ENCODE results near the gene AMZ2.

Gene AMZ2

DNA sequence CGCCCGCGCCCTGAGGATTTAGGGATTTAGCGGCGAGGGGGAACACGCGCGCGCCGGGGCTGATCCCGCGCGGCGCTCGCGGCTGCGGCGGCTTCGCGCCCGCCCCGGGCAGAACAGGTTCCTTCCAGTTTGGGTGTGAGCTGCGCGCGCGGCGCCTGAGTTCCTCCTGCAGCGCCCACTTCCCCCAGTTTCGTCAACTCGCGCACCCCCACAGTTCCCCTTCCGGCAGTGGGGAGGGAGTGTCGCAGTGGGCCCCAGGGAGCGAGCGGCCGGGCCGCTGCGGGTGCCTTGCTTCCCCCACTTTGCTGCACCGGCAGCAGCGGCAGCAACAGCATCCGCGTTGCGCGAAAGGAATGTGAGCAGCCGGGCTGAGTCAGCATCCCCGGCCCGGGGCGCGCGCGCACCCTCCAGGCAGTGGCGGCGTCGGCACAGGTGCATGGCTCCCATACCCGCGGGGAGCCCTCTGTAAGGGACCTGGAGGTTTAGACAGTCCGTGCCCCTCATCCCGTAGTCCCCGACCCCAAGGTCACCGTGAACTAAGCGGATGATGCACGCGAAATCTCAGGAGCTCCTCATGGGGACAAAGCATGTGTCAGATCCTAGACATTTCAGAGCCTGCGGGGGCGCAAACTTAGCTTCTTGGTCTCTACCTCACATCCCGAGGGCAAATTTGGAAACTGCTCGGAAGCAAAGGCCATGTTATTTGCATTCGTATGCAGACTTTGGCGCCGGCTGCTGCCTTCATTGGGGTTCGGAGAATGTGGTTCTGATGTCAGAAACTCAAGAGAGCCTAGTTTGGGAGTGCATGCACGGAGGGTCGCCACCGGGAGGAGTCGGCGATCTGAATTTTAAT is 44.2 kb downstream of the AMZ2 start:
- FAIRE-seq, result no peak

DNA sequence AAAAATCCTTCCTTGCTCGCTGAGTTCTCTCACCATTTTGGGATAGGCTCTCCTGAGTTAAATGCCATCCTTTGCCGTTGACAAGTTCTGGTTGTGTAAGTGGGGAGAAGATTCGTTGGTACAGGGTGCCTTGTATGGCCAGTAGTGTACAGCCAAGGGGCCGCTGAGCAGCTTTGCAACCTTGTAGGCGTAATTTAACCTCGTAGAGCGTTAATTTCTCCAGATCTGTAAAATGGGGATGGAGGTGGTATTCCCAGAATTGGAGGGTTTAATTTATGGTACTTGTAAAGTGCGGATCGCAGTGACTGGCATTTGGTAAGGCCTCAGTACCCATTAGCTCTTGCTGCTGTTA is 44.8 kb downstream of the AMZ2 start:
- FAIRE-seq, result no peak

DNA sequence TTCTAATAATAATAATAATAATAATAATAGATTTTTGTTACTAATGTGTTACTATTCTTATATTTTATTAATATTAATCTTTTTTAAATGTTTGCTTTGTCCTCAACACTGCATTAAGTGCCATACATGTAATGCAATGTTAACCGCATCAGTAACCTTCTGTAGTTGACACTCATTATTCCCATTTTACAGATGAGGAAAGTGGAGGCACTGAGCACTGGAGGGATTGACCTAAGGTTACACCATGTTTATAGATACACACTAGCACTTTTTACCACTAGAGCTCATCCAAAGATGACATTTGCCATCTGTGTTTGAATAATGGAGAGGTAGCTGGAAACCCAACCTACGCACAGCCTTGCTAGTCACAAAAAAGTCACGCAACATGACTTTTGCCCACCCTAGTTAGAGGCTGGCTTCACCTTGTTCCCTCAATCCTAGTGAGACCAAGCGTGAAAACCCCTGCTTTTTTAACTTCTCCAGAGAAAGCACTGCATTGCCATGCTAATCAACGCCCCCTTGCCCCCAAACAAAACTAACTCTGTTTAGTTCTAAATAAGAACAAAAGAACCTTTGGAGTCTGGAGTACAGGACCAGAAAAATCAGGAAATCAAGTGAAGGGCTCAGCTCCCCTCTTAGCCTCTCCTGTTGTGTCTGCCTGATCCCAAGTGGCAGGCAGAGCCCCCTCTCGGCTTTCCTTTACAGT is 45.8 kb downstream of the AMZ2 start:
- no peak for FAIRE-seq

DNA sequence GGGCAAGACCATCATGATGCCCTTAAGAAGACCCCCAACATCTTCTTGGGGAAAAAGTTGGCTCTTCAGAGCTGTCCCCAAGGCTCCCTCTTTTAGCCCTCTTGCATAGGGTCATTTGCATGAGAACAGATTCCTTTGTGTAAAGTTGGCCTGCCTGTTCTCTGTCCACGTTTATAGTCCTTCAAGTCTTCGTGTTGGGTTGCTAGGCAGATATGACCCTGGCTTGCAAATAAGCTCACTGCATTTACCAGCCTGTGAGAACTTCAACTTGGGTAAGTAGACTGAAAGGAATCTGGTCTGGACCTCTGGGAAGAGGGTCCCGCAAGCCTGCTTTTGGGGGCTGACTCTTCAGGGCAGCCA is 46.3 kb downstream of the AMZ2 start:
- no peak for FAIRE-seq

DNA sequence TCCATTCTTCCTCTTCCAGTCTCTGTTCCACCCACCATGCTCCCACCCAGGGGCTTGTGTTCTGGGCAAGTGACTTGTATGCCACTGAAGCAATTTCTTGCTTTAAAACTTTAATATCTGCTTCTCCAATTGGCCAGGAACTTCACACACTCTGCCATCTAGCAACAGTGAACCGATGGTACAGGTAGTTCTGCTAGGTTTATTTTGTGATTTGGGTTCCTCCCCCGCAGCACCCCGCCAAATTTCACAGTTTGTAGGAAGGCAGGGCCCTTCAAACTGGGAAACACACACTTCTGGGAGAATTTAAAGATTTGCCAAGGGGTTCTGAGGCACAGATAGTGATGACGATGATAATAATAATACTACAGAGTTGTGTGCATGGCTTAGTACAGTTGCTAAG is 46.8 kb downstream of the AMZ2 start:
- FAIRE-seq, result no peak

DNA sequence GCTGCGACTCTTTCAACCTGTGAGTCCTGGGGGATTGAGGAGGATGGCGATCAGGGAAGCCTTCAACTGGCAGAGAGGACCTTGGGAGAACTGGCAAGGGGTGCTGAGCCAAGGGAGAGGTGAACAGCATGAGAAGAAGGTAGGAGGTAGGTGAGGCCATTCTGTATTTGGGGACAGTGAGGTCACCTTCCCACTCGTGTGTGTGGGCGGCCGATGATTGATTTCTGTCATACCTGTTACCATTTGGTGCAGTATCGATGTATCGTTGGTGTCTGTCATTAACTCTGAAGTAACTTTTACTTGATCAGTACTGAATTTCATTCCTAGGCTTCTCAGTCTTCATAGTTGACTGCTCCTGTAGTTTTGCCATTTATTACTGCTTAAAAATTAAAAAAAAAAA is 47.2 kb downstream of the AMZ2 start:
- FAIRE-seq, result no peak

DNA sequence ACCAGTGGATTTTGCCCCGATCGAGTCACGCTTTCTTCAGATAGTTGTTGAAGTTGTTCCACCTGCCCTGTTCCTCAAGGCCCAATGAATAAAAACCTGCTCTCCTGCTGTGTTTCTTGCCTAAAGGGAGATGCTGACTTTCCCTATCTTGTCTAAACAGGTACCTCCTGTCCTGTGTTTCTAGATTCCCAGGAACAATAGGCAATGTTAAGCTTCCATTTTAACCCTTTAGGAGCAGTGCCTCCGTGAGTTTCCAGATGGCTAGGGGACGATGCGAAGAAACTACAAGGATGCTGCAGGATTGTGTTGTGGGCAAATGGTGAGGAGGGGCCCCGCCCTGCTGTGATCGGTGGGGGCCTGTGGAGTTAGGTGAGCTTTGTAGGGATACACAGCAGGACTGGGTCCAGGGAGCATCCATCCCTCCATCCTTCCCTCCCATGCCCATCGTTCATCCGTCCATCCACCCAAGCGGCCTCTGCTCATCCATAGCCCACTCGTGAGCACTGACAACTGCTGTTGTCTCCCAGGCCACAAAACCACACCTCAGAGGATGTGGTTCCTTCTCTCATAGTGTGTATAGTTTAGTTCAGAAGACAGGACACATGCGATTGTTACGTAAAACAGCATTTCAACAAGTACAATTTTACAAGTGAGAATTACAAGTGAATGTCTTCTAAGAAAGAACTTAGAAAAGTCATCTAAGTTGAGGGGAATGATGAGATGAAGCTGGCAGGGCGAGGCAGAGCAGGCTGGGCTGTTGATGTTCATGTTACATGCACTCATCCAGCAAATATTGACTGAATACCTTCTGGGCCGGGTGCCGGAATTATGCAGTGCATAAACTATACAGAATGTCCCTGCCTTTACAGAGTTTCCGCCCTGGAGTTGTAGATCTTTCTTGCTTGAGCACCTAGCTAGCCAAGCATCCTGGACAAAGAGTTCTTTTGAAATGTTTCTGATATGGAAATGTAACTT is 48.7 kb downstream of the AMZ2 start:
- no peak for FAIRE-seq

DNA sequence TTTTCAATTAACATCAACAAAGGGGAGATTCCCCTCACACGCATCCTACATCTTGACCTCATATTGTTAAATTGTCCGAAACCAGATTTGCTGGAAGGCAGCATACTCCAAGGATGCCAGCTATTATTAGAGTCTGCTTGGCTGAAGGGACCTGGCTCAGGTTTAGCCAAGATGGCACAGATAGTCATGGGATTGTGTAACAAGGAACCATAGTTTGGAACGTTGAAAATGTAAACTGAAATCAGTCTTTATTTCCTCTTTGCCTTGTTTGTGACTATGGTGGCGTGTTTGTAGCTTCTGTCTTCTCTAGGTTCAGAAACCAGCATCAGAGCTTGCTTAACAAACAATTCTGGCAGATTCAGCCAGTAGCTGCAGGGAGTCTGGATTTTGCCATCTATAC is 49.4 kb downstream of the AMZ2 start:
- no peak for FAIRE-seq

DNA sequence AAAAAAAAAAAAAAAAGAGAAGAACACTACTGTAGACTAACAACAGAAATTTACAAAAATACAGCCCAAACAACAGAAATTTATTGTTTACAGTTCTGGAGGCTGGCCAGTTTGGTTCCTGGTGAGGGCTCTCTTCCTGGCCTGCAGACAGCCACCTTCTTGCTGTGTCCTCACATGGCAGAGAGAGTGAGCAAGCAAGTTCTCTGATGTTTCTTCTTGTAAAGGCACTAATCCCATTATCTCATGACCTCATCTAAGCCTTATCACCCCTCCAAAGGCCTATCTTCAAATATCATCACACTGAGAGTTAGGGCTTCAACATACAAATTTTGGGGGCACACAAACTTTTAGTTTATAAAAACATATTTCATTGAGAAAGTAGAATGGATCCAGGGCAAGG is 50.8 kb downstream of the AMZ2 start:
- no peak for FAIRE-seq

DNA sequence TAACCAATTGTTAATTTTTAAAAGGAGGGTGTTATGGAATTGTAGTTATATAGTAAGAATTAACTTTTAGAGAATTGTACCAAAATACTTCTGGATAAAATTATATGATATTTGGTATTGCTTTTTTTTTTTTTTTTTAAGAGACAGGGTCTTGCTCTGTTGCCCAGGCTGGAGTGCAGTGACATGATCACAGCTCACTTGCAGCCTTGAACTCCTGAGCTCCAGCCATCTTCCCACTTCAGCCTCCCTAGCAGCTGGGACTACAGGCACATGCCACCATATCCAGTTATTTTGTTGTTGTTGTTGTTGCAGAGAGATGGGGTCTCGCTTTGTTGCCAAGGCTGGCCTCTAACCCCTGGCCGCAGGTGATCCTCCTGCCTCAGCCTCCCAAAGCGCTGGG is 52.0 kb downstream of the AMZ2 start:
- no peak for FAIRE-seq

DNA sequence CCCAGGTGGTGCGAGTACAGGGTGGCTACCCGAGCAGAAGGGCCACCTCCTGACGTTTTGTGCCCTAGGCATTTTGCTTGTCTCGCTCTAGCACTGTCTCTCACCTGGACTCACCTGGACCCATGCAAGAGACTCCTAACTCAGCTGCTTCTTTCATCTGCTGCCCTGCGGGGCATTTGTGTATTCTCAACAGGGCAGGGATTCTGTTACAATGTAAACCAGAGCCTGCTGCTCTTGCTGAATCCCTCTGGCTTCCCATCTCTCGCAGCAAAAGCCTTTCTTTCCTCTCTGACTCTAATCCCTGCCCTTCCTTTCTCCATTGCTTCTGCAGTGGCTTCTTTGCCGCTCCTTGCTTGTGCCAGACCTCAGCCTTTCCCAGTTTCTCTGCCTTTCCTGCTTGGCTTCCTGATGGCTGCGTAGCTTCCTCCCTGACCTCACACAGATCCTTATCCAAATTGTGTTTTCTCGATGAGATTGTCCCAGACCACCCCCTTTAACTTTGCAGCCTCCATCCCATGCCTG is 53.7 kb downstream of the AMZ2 start:
- FAIRE-seq, result no peak

DNA sequence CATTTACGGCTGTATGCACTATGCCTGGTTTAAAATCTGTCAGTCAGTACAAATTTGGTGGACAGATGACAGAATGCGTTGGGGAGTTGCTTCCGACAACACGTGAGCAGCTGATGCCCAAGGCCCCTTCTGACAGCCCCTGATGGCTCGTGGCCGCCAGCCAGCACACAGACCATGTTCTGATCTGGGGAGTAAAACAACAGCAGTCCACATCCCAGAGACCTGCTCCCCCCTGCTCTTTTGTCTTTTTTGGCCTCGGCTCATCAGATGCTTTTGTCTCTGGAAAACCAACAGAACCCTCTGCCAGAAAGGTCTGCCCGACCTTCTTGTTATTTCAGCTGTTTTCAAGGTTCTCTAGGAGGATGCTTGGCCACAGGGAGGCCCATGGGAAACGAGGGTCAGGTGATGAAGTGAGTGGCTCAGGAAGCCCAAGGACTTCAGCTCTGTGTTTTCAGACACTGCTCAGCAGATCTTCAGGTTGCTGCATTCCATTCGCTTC is 54.3 kb downstream of the AMZ2 start:
- no peak for FAIRE-seq

DNA sequence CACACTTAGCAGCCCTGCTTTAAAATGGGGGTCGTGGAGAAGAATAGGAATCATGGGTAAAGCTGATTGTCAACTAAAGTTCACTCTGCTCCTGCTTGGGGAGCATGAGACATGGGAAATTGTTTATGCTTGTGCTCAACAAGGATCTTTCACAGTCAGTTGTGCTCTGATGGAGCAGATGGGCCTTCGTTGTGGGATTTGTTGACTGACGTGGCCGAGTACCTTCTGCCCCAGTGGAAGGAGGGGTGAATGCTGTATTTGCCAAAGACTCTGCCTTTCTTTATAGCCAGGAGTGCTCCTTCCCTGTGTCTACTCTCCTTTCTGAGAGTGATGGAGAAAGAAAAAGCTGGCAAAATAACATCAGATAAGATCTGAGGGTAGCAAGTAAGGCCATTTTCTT is 54.8 kb downstream of the AMZ2 start:
- FAIRE-seq, result no peak

DNA sequence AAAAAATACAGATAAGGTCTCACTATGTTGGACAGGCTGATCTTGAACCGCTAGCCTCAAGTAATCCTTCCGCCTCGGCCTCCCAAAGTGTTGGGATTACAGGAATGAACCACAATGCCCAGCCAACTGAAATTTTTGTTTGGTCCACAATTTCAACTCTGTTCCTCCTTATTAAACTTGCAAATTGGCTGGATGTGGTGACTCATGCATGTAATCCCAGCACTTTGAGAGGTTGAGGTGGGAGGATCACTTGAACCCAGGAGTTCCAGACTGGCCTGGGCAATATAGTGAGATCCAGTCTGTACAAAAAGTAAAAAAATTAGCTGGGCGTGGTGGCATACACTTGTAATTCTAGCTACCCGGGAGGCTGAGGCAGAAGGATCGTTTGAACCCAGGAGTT is 56.9 kb downstream of the AMZ2 start:
- FAIRE-seq, result no peak

DNA sequence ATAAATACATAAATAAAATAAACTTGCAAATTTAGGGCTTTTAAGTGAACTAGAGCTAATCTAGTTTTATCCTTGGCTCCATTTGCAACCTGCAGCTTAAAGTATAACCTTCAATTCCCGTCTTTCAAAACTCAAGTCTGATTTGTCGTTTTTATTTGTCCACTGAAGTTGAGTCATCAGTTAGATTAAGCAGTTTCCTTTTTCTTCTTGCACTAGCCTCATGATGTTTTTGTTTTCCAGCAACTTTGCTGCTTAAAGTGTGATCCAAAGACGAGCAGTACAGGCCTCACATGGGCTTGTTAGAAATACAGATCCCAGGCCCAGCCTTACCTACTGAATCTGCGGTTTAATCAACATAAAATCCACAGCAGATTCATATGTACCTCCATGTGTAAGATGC is 57.3 kb downstream of the AMZ2 start:
- no peak for FAIRE-seq
